Left colon (tissue), 2 donors: ENCODE measurements around the gene TBC1D3D. TPM values are rescaled to one million over a fixed set of nuclear protein-coding genes. Genes with fewer than 3 reads are reported as not detected.
"Not testable (repeated sequence)": the region's sequence is repeated elsewhere in the genome, so short reads cannot be mapped to it uniquely, and the experiment has no call there.

Experiments used
- ATAC-seq: fragments of 200-7000 bp; cut with Tn5 transposase; one replicate; pipeline ENCODE4 v1.9.1; 2020; ENCODE audit warnings: mild to moderate bottlenecking, moderate library complexity
- DNase-seq, 2 donors: peaks; one replicate each; pipeline ENCODE4 v3.0.0-alpha.2; 2020
- intact Hi-C, 2 donors: fragments of 100-400 bp; cut with DNase I in 1 of 2; cut with micrococcal nuclease in 1 of 2; formaldehyde crosslinking; loops; one replicate each; pipeline versions ENCODE4 v1.11.2 to v1.14.0; 2022; cut with DNase I, micrococcal nuclease
- long read RNA-seq: library from polyadenylated mRNA; unstranded; transcript quantifications from one replicate; pipeline ENCODE4 v2.0.0, GENCODE V29; 2021
- total RNA-seq, 2 donors: library from RNA; stranded (reverse); fragmentation: NEBNext Ultra II Directional; extraction: Animal tissue kit (Norgen Biotek cat#: 25700); gene quantifications; one replicate each; pipeline ENCODE4 v1.2.1, GENCODE V29; 2021
- donor health status: DM: no; HTN: no; CAD: no.
- donor health status: DM: yes; HTN: yes; CAD: no.

TBC1D3D gene
- total RNA-seq: under 1 TPM; 0.53 to 0.58 TPM
- long read RNA-seq: 0 reads

GRCh38 chr17:38003676-38004075 lies at the start of gene TBC1D3D:
TSS of gene TBC1D3D (plus strand) at chr17:38003976. CDS start at chr17:38005561, 1,585 bp downstream.
- intact Hi-C loops, ATAC-seq, DNase-seq: not testable (repeated sequence)

GRCh38 chr17:37988960-37989359 lies 14.8 kb upstream of the TBC1D3D start, which contains the start of gene TBC1D3L:
TSS of gene TBC1D3L (minus strand) at chr17:37989060. CDS start at chr17:37987520, 1,540 bp downstream.
- intact Hi-C loops, DNase-seq, ATAC-seq: not testable (repeated sequence)

Other genes starting within 250 kb of the TBC1D3D start
- not detected for gene TBC1D3K, start 79.6 kb upstream of the TBC1D3D start, total RNA-seq
- 10 to 100 TPM; 13.7 to 14.1 TPM for gene TBC1D3L, start 14.9 kb upstream of the TBC1D3D start, total RNA-seq
- gene TBC1D3C, start 64.7 kb downstream of the TBC1D3D start, total RNA-seq: not detected
- gene TBC1D3E, start 124.0 kb downstream of the TBC1D3D start, total RNA-seq: not detected
- gene TBC1D3, start 188.6 kb downstream of the TBC1D3D start, total RNA-seq: not detected